Neural cell (in vitro differentiated cells): ENCODE measurements around the gene CDC34.

Source experiments
- EP300 ChIP-seq: fragments of 450-650 bp; conservative IDR thresholded peaks from 2 replicates; pipeline ENCODE4 v1.6.1; 2014; ENCODE audit warnings: antibody characterized with exemption, mild to moderate bottlenecking, moderate library complexity; ENCODE audit not compliant: poor library complexity, severe bottlenecking
- EZH2 ChIP-seq: fragments of 200-600, 300-800 bp; shearing (Covaris generic), sonication (generic); IDR thresholded peaks from 2 replicates; pipeline ENCODE4 v1.6.1; 2014; ENCODE audit warnings: antibody characterized with exemption, low read length, borderline replicate concordance, mild to moderate bottlenecking; ENCODE audit not compliant: insufficient read depth, poor library complexity, severe bottlenecking
- MXI1 ChIP-seq: fragments of 450-650 bp; conservative IDR thresholded peaks from 2 replicates; pipeline ENCODE4 v1.6.1; 2014; ENCODE audit warnings: antibody characterized with exemption, mild to moderate bottlenecking; ENCODE audit not compliant: poor library complexity, severe bottlenecking
- POLR2AphosphoS5 ChIP-seq: IDR thresholded peaks from 2 replicates; pipeline ENCODE4 v1.6.1; 2012
- RAD21 ChIP-seq: fragments of 450-650 bp; conservative IDR thresholded peaks from 2 replicates; pipeline ENCODE4 v1.6.1; 2014; ENCODE audit warnings: antibody characterized with exemption, mild to moderate bottlenecking, moderate library complexity
- SMC3 ChIP-seq: fragments of 450-650 bp; conservative IDR thresholded peaks from 2 replicates; pipeline ENCODE4 v1.6.1; 2014; ENCODE audit warnings: antibody characterized with exemption, mild to moderate bottlenecking, moderate library complexity; ENCODE audit not compliant: poor library complexity
- TAF1 ChIP-seq: IDR thresholded peaks from 2 replicates; pipeline ENCODE4 v1.6.1; 2012; ENCODE audit warnings: low read depth
- TF ChIP-seq, protein P1 (sequence below): fragments of 450-650 bp; IDR thresholded peaks from 2 replicates; pipeline ENCODE4 v1.5.1; 2014; ENCODE audit warnings: antibody characterized with exemption, mild to moderate bottlenecking, moderate library complexity; ENCODE audit not compliant: poor library complexity, severe bottlenecking
- TF ChIP-seq, protein P2 (sequence below): IDR thresholded peaks from 2 replicates; pipeline ENCODE4 v1.6.1; 2012; ENCODE audit warnings: borderline replicate concordance

DNA sequence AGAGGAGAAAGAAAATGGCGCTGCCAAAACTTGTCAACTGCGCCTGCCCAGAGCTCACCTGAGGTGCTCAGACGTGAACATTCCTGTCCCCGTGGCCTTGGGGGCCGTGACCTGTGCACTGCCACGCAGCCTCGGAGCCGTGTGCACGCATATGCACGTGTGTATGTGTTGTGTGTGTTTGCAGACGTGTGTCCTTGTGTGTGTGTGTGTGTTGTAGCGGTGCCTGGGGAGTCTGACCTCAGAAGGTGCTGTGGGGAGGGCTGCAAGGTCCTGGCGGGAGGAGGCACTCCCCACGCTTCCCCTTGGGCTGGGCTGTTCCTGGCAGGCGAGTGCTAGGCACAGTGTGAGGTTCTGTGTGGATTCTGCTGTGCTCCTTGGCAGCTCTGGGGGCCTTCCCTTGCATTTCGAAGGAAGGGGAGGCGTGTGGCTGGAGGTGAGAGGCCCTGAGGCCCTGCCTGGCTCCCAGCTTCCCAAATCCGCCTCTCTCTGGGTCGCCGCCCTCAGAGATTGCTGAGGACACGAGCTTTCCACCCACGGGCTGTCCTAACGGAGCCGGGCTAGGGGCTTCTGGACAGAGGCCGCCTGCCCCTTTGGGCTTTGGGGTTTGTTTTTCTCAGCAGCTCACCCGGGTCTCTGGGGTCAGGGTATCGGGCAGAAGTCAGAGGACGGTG, 45.3 kb downstream of the CDC34 start:
- TF ChIP-seq MXI1 (no peak), POLR2AphosphoS5 (no peak), EP300 (no peak), SMC3 (no peak), EZH2 (no peak), TAF1 (no peak), RAD21 (no peak)
- TF ChIP-seq, protein P1, sequence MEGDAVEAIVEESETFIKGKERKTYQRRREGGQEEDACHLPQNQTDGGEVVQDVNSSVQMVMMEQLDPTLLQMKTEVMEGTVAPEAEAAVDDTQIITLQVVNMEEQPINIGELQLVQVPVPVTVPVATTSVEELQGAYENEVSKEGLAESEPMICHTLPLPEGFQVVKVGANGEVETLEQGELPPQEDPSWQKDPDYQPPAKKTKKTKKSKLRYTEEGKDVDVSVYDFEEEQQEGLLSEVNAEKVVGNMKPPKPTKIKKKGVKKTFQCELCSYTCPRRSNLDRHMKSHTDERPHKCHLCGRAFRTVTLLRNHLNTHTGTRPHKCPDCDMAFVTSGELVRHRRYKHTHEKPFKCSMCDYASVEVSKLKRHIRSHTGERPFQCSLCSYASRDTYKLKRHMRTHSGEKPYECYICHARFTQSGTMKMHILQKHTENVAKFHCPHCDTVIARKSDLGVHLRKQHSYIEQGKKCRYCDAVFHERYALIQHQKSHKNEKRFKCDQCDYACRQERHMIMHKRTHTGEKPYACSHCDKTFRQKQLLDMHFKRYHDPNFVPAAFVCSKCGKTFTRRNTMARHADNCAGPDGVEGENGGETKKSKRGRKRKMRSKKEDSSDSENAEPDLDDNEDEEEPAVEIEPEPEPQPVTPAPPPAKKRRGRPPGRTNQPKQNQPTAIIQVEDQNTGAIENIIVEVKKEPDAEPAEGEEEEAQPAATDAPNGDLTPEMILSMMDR: no peak
- TF ChIP-seq, protein P2, sequence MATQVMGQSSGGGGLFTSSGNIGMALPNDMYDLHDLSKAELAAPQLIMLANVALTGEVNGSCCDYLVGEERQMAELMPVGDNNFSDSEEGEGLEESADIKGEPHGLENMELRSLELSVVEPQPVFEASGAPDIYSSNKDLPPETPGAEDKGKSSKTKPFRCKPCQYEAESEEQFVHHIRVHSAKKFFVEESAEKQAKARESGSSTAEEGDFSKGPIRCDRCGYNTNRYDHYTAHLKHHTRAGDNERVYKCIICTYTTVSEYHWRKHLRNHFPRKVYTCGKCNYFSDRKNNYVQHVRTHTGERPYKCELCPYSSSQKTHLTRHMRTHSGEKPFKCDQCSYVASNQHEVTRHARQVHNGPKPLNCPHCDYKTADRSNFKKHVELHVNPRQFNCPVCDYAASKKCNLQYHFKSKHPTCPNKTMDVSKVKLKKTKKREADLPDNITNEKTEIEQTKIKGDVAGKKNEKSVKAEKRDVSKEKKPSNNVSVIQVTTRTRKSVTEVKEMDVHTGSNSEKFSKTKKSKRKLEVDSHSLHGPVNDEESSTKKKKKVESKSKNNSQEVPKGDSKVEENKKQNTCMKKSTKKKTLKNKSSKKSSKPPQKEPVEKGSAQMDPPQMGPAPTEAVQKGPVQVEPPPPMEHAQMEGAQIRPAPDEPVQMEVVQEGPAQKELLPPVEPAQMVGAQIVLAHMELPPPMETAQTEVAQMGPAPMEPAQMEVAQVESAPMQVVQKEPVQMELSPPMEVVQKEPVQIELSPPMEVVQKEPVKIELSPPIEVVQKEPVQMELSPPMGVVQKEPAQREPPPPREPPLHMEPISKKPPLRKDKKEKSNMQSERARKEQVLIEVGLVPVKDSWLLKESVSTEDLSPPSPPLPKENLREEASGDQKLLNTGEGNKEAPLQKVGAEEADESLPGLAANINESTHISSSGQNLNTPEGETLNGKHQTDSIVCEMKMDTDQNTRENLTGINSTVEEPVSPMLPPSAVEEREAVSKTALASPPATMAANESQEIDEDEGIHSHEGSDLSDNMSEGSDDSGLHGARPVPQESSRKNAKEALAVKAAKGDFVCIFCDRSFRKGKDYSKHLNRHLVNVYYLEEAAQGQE: no peak
